ENCODE measurements around the gene PDE4D.

PDE4D gene

DNA sequence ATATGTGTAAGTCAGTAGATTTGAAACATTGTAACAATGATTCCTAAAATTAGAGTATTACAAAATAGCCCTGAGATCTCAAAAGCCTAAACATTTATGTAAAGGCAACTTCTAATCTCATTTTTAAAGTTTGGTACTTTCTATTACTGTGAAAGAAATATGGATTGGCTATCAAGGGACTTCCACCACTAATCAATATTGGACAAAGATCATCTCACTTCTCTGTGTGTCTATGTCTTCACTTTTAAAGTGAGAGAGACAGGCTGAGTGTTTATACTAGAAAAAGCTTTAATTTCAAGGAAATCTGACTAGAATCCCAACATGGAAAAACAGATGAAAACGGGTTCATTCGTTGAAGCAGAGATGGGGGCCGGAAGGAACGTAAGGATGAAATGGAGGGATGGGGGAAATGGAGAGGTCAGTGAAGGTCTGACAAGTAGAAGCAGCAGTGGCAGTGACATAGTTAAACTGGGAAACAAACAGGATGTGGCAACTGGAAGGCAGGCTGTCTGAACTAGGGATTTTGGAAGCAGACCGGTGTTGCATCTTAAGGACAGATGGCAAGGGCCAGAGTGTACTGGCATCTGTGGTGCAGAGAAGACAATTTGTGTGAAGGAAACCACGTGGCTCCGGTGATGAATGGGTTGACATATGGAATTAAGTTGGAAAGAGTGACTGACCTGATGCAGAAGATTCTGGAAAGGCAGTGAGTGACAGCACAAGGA is 60.8 kb downstream of the PDE4D start:
- Mint-ChIP-seq H3K4me1 (ENCODE audit: low read depth in 2 of 2) (no peaks in the 10 kb centered on the region), H3K9me3 (peaks cover 4 to 9% of the 10 kb centered on the region in 2 donors), H3K4me3 (no peak overlapping the region), H3K27me3 (no peaks in the 10 kb centered on the region), H3K27ac (no peak overlapping the region), H3K36me3 (ENCODE audit: insufficient read depth) (no peaks in the 10 kb centered on the region)
- no peak for DNase-seq
- ATAC-seq (replicated peaks): no peak

DNA sequence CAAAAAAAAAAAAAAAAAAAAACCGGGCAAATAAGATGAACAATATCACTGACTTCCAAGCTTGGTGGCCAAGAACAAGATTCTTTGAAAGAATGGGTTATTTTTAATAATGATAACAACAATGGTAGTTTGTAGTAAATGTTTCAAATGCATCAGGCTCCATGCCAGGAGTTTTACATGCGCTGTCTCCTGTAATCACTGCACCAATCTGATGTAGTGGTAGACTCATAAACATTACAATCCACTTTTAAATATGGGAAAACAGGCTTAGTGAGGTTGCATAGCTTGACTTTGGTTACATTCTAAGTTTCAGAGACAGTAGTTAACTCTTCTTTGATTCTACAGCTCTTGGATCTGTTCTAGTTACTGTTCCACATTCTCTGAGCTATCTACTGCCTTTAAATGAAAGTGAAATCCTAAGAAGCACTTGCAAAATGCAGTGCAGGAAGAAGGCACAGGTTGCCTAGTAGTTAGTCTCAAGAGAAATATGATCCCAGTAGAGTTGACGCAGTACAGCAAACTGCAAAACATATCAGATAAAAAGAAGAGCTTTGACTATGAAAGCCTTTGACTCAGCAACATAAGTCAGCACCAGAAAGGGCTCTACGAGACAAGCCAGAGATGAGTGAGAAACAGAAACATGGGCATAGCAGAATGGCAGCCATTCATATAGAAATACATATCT is 62.1 kb downstream of the PDE4D start:
- Mint-ChIP-seq H3K4me3 (no peak overlapping the region), H3K27me3 (no peaks in the 10 kb centered on the region), H3K36me3 (ENCODE audit: insufficient read depth) (no peaks in the 10 kb centered on the region), H3K4me1 (ENCODE audit: low read depth in 2 of 2) (no peaks in the 10 kb centered on the region), H3K27ac (no peak overlapping the region), H3K9me3 (peaks cover 4 to 9% of the 10 kb centered on the region in 2 donors)
- ATAC-seq (replicated peaks) (no peak), DNase-seq (no peak)

DNA sequence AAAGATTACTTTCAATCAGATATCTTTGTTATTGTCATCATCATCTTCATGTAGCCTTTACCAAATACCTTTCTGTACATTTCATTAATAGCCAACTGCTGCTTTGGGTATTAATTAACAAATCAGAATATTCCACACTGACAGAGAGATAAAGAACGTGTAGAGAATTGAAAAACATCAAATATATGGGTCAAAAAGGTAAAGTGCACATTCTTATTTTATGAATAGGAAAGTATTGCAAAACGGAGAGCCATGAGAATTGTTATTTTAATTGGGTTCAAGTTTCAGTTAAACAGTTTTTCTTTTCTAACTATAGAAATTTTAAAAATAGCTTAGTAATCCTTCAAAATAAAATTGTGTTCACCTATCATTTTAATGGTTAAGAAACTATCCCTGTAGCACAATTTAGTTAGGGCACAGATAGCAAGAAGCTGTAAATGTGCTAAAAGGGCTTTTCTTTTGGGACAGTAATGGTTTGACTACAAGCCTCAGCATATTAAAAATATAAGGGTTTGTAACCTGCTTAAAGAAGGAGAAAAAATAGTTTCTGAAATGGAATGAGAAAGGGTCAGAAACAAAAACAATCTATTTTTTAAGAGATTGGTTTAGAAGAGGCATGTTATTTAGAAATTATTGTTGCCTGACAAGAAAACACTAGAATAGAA is 62.9 kb downstream of the PDE4D start:
- no peak overlapping the region for H3K27ac Mint-ChIP-seq
- no peak for DNase-seq
- no peaks in the 10 kb centered on the region for H3K36me3 Mint-ChIP-seq (ENCODE audit: insufficient read depth)
- no peak overlapping the region for H3K4me3 Mint-ChIP-seq
- H3K4me1 Mint-ChIP-seq (ENCODE audit: low read depth in 2 of 2): no peaks in the 10 kb centered on the region
- no peaks in the 10 kb centered on the region for H3K27me3 Mint-ChIP-seq
- H3K9me3 Mint-ChIP-seq: peaks cover 4 to 9% of the 10 kb centered on the region in 2 donors
- no peak for ATAC-seq (replicated peaks)

DNA sequence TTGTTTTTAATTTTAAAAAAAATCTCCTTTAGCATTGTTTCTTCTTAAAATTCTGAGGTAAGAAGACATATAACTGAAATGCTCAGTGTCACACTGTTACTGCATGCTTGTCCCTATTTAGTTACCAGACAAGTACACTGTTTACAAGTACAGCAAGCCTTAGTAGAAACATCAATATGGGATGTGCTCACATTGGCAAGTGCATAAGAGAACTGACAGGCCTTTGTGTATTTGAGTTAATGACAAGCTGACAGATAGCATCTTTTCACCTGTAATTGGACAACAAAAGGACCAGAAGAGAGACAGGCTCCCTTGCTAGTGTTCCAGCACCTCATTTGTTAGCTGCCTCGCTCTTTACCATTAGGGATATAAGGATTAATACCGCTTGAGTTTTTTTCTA is 63.6 kb downstream of the PDE4D start:
- no peaks in the 10 kb centered on the region for H3K27me3 Mint-ChIP-seq
- ATAC-seq (replicated peaks) (no peak), DNase-seq (no peak)
- H3K36me3 Mint-ChIP-seq (ENCODE audit: insufficient read depth): no peaks in the 10 kb centered on the region
- no peak overlapping the region for H3K4me3 Mint-ChIP-seq
- H3K4me1 Mint-ChIP-seq (ENCODE audit: low read depth in 2 of 2): no peaks in the 10 kb centered on the region
- H3K9me3 Mint-ChIP-seq: peaks cover 4 to 9% of the 10 kb centered on the region in 2 donors
- H3K27ac Mint-ChIP-seq: no peak overlapping the region

DNA sequence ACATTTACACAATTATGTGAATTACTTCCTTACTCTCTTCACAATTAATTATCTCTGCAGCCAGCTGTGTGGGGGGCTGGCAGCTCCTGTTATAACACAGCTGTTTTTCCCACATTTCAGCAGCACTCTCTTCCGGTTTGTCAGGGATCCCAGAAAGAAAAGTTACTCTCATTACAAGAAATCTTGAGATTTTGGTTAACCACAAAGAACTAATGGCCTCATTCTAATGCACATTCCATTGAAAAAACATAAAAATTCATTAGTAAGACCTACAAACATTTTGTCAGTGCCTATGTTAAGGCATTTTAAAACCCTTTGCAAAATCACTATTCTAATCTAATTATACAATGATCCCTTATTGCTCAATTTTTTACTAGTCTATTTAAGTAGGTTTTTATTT is 64.1 kb downstream of the PDE4D start:
- no peaks in the 10 kb centered on the region for H3K27me3 Mint-ChIP-seq
- H3K4me3 Mint-ChIP-seq: no peak overlapping the region
- DNase-seq (no peak), ATAC-seq (replicated peaks) (no peak)
- no peak overlapping the region for H3K27ac Mint-ChIP-seq
- H3K36me3 Mint-ChIP-seq (ENCODE audit: insufficient read depth): no peaks in the 10 kb centered on the region
- no peaks in the 10 kb centered on the region for H3K4me1 Mint-ChIP-seq (ENCODE audit: low read depth in 2 of 2)
- peaks cover 4 to 9% of the 10 kb centered on the region in 2 donors for H3K9me3 Mint-ChIP-seq

DNA sequence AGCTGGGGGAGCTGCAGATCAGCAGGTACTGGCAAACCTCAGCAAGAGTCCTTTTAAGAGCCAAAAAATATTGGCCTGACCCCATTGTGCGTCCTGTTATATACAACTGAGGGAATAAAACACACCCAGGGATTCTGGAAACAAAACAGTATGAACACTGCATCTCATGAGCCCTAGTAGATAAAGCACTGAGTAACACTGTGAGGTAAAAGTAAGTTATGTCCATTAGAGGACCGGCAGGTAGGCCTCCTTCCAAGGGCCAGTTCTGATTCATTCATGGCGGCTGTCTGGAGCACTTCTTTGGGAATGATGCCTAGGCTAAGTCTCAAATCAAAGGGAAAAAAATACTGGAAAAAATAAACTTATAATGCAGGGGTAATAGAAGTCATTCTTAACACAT is 64.9 kb downstream of the PDE4D start:
- DNase-seq: no peak
- H3K27ac Mint-ChIP-seq: no peak overlapping the region

DNA sequence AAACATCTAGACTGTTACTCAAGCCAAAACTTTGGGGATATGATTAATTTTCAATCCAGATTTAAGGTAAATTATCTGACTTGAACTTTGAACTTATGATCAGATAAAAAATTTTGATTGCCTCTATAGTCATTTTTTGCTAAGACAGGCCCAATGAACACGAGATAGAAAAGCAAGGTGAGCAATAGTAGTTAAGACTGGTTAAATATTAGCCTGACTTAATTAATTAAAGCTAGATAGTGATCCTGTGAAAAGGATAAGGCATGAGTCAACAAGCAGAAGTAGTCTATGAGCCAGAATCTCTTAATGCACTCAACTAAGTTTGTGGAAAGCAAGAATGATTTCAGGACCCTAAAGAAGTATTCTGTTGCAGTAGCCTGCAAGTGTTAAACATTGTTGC is 66.5 kb downstream of the PDE4D start:
- Mint-ChIP-seq H3K36me3 (ENCODE audit: insufficient read depth) (no peaks in the 10 kb centered on the region), H3K27me3 (peaks cover 7 to 12% of the 10 kb centered on the region in 2 donors), H3K9me3 (peaks cover 0 to 2% of the 10 kb centered on the region in 2 donors), H3K27ac (no peak overlapping the region), H3K4me1 (ENCODE audit: low read depth in 2 of 2) (no peaks in the 10 kb centered on the region), H3K4me3 (no peak overlapping the region)
- DNase-seq (no peak), ATAC-seq (replicated peaks) (no peak)

More for the DNA sequence above, 64.9 kb downstream of the PDE4D start:
- ATAC-seq (replicated peaks): no peak
- Mint-ChIP-seq H3K4me3 (no peak overlapping the region), H3K36me3 (ENCODE audit: insufficient read depth) (no peaks in the 10 kb centered on the region), H3K27me3 (peaks cover 0 to 5% of the 10 kb centered on the region in 2 donors), H3K9me3 (peaks cover 4 to 9% of the 10 kb centered on the region in 2 donors), H3K4me1 (ENCODE audit: low read depth in 2 of 2) (no peaks in the 10 kb centered on the region)

DNA sequence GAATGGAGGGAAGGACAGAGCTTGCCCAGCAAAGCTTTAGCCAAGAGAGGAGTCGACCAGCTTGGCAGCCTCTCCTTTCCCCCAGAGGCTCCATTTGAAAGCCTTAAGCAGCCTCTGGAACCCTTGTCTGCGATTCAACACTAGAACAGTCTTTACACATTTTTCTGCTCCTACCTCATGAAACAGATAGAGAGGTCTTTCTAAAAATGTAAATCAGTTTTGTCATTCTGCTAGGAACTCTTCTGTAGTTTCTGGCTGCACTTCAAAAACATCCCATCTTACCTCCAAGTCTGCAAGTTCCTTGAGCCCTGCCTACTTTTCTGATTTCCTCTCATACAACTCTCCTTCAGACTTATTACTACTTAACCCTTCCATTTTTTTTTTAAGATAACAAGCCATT is 70.1 kb downstream of the PDE4D start:
- Mint-ChIP-seq H3K36me3 (ENCODE audit: insufficient read depth) (no peaks in the 10 kb centered on the region), H3K4me3 (no peak overlapping the region), H3K4me1 (ENCODE audit: low read depth in 2 of 2) (no peaks in the 10 kb centered on the region), H3K9me3 (no peaks in the 10 kb centered on the region), H3K27me3 (peaks cover 12 to 15% of the 10 kb centered on the region in 2 donors), H3K27ac (no peak overlapping the region)
- ATAC-seq (replicated peaks) (no peak), DNase-seq (no peak)

DNA sequence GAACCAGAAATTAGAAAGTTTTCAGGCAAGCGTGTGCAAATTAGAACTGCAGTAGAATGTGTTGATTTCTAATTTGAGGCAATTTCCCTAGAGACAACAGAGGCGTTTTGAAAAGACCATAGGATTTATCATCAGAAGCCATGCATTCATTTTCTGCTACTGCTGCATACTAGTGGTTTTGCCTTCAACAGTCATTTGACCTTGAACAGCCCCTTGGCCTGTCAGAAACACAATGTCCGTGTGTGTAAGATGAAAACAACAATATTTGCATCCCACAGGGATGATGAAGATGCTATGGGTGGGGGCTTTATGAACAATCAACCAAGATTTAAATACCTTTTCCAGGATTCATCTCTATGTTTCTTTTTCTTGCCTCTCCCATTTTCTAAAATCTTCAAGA is 73.7 kb downstream of the PDE4D start:
- Mint-ChIP-seq H3K27ac (no peak overlapping the region), H3K9me3 (no peaks in the 10 kb centered on the region), H3K27me3 (peaks cover 12 to 27% of the 10 kb centered on the region in 2 donors), H3K4me3 (no peak overlapping the region), H3K36me3 (ENCODE audit: insufficient read depth) (no peaks in the 10 kb centered on the region), H3K4me1 (ENCODE audit: low read depth in 2 of 2) (no peaks in the 10 kb centered on the region)
- ATAC-seq (replicated peaks): no peak
- DNase-seq: no peak

DNA sequence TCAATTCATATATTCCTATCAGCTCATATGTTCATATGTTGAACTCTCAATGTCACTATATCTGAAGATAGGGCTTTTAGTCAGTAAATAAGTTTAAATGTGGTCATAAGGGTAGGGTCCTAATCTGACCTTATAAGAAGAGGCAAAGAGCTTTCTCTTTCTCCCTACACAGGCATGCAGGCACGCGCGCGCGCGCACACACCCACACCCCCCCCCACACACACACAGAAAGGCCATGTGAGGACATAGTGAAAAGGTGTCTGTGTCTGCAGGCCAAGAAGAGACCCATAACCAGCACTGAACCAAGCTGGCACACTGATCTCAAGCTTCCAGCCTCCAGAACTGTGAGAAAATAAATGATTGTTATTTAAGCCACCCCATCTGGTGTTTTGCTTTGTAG is 76.0 kb downstream of the PDE4D start:
- Mint-ChIP-seq H3K27ac (no peak overlapping the region), H3K9me3 (no peaks in the 10 kb centered on the region), H3K27me3 (peaks cover 0 to 24% of the 10 kb centered on the region in 2 donors), H3K4me3 (no peak overlapping the region), H3K36me3 (ENCODE audit: insufficient read depth) (no peaks in the 10 kb centered on the region), H3K4me1 (ENCODE audit: low read depth in 2 of 2) (no peaks in the 10 kb centered on the region)
- DNase-seq (no peak), ATAC-seq (replicated peaks) (no peak)

DNA sequence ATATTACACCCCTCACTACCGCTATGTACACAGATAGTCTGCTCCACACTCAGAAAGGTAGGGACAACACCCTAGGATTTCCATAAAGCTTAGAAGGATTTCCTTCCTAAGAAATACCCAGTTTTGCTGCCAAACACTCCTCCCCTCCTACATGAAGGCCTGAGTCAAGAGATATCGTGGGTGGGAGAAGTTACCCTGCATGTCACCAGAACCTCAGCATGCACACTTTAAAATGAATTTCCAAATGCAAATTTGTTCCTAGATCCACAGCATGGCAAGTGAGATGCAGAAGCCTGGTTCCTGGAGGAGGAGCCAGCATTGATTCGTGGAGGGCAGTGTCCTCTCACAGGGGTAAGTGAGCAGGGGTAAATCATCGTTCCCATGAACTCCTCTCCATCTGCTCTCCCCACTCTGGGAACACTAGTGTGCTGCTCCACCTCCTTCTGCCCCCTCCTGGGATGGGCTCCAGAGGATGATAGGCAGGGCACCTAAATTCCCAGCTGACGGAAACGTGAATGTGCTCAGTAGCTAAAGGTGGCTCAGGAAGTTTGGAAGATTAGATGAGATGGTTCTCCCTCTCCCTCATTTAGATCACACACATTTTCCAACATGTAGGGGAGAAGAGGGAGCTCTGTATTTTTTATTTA is 76.7 kb downstream of the PDE4D start:
- Mint-ChIP-seq H3K27me3 (peaks cover 0 to 29% of the 10 kb centered on the region in 2 donors), H3K27ac (no peak overlapping the region), H3K4me1 (ENCODE audit: low read depth in 2 of 2) (no peaks in the 10 kb centered on the region), H3K4me3 (no peak overlapping the region), H3K9me3 (no peaks in the 10 kb centered on the region), H3K36me3 (ENCODE audit: insufficient read depth) (no peaks in the 10 kb centered on the region)
- ATAC-seq (replicated peaks) (no peak), DNase-seq (no peak)

DNA sequence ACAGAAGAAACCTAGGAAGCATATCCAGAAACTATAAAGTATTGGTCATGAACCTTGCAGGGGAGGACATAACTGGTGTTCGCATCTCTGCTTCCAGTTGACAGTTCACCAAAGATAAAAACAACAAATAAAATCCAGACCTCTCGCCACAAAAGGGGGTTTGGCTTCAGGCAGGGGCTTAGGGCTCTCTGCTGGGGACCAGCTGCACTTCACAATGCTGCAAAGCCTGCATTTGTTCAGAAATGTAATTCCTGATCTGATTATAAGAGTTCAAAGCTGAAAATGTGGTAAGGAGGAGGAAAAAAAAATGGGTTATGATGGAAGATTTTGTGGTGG is 79.0 kb downstream of the PDE4D start:
- Mint-ChIP-seq H3K4me1 (ENCODE audit: low read depth in 2 of 2) (peaks cover 0 to 2% of the 10 kb centered on the region in 2 donors), H3K4me3 (no peak overlapping the region), H3K27ac (no peak overlapping the region), H3K9me3 (no peaks in the 10 kb centered on the region), H3K27me3 (peaks cover 0 to 35% of the 10 kb centered on the region in 2 donors), H3K36me3 (ENCODE audit: insufficient read depth) (no peaks in the 10 kb centered on the region)
- DNase-seq (no peak), ATAC-seq (replicated peaks) (no peak)

DNA sequence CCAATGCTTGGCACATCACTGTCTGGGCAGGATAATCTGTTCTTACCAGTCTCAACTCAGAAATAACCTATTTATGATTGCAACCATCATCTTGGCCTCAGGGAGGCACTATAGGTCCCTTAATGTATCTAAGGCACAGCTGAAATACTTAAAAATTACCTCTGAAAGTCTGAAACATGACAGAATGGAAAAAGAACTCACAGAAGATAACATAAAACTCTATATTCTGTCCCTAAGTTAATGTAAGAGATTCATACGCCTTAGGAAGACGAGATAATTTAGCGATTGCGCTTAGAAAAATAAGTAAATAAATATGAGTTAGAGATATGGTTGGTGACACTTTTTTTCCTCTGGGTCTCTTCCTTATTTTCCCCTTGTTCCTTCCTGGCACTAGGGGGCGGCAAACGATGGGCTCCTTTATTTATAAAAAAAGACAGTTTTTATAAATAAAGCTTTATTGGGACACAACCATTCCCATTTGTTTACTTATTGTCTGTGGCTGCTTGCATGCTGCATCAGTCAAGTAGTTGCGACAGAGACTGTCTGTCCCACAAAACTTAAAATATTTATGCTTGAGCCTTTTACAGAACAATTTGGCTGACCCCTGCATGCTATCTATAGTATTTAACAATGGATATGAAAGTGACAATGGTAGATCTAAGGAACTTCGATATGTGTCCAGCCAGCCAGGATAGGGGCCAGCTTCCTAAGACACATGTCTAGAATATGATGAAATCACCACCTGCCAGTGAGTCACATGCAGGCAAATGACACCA is 79.6 kb downstream of the PDE4D start:
- peaks cover 0 to 2% of the 10 kb centered on the region in 2 donors for H3K4me1 Mint-ChIP-seq (ENCODE audit: low read depth in 2 of 2)
- H3K36me3 Mint-ChIP-seq (ENCODE audit: insufficient read depth): no peaks in the 10 kb centered on the region
- no peaks in the 10 kb centered on the region for H3K9me3 Mint-ChIP-seq
- peaks cover 0 to 35% of the 10 kb centered on the region in 2 donors for H3K27me3 Mint-ChIP-seq
- DNase-seq: no peak
- H3K27ac Mint-ChIP-seq: no peak overlapping the region
- peak; percentile 33 for ATAC-seq (replicated peaks)
- no peak overlapping the region for H3K4me3 Mint-ChIP-seq

All from effector memory CD8-positive, alpha-beta T cell (primary cell).